ENCODE measurements around the gene RPS21.

DNA sequence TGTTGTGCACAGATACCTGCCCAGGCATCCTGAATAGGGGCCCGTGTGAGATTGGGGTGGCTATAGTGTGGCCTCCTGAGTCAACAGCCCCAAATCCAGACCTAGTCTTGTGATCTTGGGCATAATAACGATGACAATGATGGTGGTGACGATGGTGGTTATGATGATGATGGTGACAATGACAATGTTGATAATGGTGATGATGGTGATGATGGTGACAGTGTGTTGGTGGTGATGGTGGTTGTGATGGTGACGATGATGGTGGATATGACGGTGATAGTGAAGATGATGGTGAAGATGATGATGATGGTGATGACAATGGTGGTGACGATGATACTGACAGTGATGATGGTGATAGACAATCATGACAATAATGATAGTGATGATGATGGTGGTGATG lies 5.1 kb upstream of the RPS21 start:
- no peak for TF ChIP-seq POLR2A (IDR thresholded peaks at IDR 0.05)
- no peak for TF ChIP-seq CTCF (IDR thresholded peaks at IDR 0.05)
